ENCODE results near the gene RDX. TPM values are rescaled to one million over a fixed set of nuclear protein-coding genes. Genes with fewer than 3 reads are reported as not detected.
"Not testable (repeated sequence)": the region's sequence is repeated elsewhere in the genome, so short reads cannot be mapped to it uniquely, and the experiment has no call there.

Gene RDX
- total RNA-seq, 4 donors from 2014 or later: 38.5 to 115 (median 97.7) TPM

- H3K27me3 ChIP-seq: no peaks in the 10 kb centered on the region
- intact Hi-C loops (cut with DNase I; ENCODE audit: low total_unique reads): no loop called here
- no peaks in the 10 kb centered on the region for H3K36me3 ChIP-seq
- H3K4me3 ChIP-seq: no peak overlapping the region
- TF ChIP-seq CTCF (IDR thresholded peaks at IDR 0.05) (no peak), POLR2A (IDR thresholded peaks at IDR 0.05) (no peak)
- H3K27ac ChIP-seq: no peak overlapping the region
- no peak for DNase-seq
- H3K4me1 ChIP-seq: peaks cover 0 to 4% of the 10 kb centered on the region in 2 donors
- H3K9me3 ChIP-seq: no peaks in the 10 kb centered on the region
Observed at GRCh38 chr11:110287537-110287936, 8.9 kb downstream of the RDX start.

- TF ChIP-seq CTCF (IDR thresholded peaks at IDR 0.05) (no peak), POLR2A (IDR thresholded peaks at IDR 0.05) (no peak)
- Histone ChIP-seq H3K4me1 (peaks cover 0 to 4% of the 10 kb centered on the region in 2 donors), H3K36me3 (no peaks in the 10 kb centered on the region), H3K27me3 (no peaks in the 10 kb centered on the region), H3K27ac (no peak overlapping the region), H3K9me3 (no peaks in the 10 kb centered on the region), H3K4me3 (no peak overlapping the region)
- no peak for DNase-seq
- intact Hi-C loops (cut with DNase I; ENCODE audit: low total_unique reads): no loop called here
Observed at GRCh38 chr11:110286298-110287040, 9.9 kb downstream of the RDX start.

- Histone ChIP-seq H3K27me3 (no peaks in the 10 kb centered on the region), H3K27ac (no peak overlapping the region), H3K4me3 (no peak overlapping the region), H3K4me1 (peaks cover 0 to 4% of the 10 kb centered on the region in 2 donors), H3K36me3 (no peaks in the 10 kb centered on the region), H3K9me3 (no peaks in the 10 kb centered on the region)
- intact Hi-C loops (cut with DNase I; ENCODE audit: low total_unique reads): no loop called here
- no peak for TF ChIP-seq CTCF (IDR thresholded peaks at IDR 0.05)
- no peak for TF ChIP-seq POLR2A (IDR thresholded peaks at IDR 0.05)
- DNase-seq: no peak
Observed at GRCh38 chr11:110283862-110284261, 12.6 kb downstream of the RDX start.

GRCh38 chr11:110280595-110280994, 15.8 kb downstream of the RDX start:
- H3K27ac ChIP-seq; H3K4me3 ChIP-seq; H3K9me3 ChIP-seq; DNase-seq; H3K27me3 ChIP-seq; H3K36me3 ChIP-seq; H3K4me1 ChIP-seq; intact Hi-C loops (cut with DNase I; ENCODE audit: low total_unique reads): not testable (repeated sequence)

GRCh38 chr11:110279881-110280280, 16.5 kb downstream of the RDX start:
- Histone ChIP-seq H3K27ac (no peak overlapping the region), H3K4me1 (no peaks in the 10 kb centered on the region), H3K36me3 (no peaks in the 10 kb centered on the region), H3K27me3 (no peaks in the 10 kb centered on the region), H3K9me3 (no peaks in the 10 kb centered on the region), H3K4me3 (no peak overlapping the region)
- DNase-seq: no peak
- intact Hi-C loops (cut with DNase I; ENCODE audit: low total_unique reads): no loop called here
- TF ChIP-seq POLR2A (IDR thresholded peaks at IDR 0.05): no peak
- no peak for TF ChIP-seq CTCF (IDR thresholded peaks at IDR 0.05)
